HepG2 (cell line): ENCODE measurements around the gene FEV. TPM values are rescaled to one million over a fixed set of nuclear protein-coding genes. Genes with fewer than 3 reads are reported as not detected.

Experiments used
- CERS6 ChIP-seq: sonication (generic); formaldehyde crosslinking; IDR thresholded peaks from 2 replicates; pipeline ENCODE4 v1.5.0; 2020; ENCODE audit warnings: missing genetic modification reagents
- DMAP1 ChIP-seq: IDR thresholded peaks from 2 replicates; pipeline ENCODE4 v1.6.1; 2016
- FOXO1 ChIP-seq: sonication (generic); formaldehyde crosslinking; IDR thresholded peaks from 2 replicates; pipeline ENCODE4 v1.4.0; 2020; ENCODE audit warnings: missing genetic modification reagents
- FOXP4 ChIP-seq: sonication (generic); formaldehyde crosslinking; IDR thresholded peaks from 2 replicates; pipeline ENCODE4 v1.4.0; 2020; ENCODE audit warnings: missing genetic modification reagents
- GABPB1 ChIP-seq: IDR thresholded peaks from 2 replicates; pipeline ENCODE4 v1.6.1; 2016; ENCODE audit warnings: mild to moderate bottlenecking, missing genetic modification reagents, moderate library complexity, missing compliant biosample characterization
- HOXA3 ChIP-seq: sonication (generic); formaldehyde crosslinking; IDR thresholded peaks from 2 replicates; pipeline ENCODE4 v1.5.0; 2020; ENCODE audit warnings: missing genetic modification reagents
- KAT8 ChIP-seq: IDR thresholded peaks from 2 replicates; pipeline ENCODE4 v1.6.1; 2016; ENCODE audit warnings: missing genetic modification reagents, missing compliant biosample characterization
- KDM4B ChIP-seq: sonication (generic); formaldehyde crosslinking; IDR thresholded peaks from 2 replicates; pipeline ENCODE4 v1.4.0; 2020; ENCODE audit warnings: missing genetic modification reagents
- LRRFIP1 ChIP-seq: sonication (generic); formaldehyde crosslinking; conservative IDR thresholded peaks from 2 replicates; pipeline ENCODE4 v1.4.0; 2020; ENCODE audit warnings: missing genetic modification reagents
- MEF2D ChIP-seq: sonication (generic); formaldehyde crosslinking; IDR thresholded peaks from 2 replicates; pipeline ENCODE4 v1.5.1; 2020; ENCODE audit warnings: mild to moderate bottlenecking, missing genetic modification reagents
- NFE2L1 ChIP-seq: sonication (generic); formaldehyde crosslinking; IDR thresholded peaks from 2 replicates; pipeline ENCODE4 v1.4.0; 2020; ENCODE audit warnings: missing genetic modification reagents, mild to moderate bottlenecking, borderline replicate concordance
- NRL ChIP-seq: sonication (generic); formaldehyde crosslinking; IDR thresholded peaks from 2 replicates; pipeline ENCODE4 v1.5.0; 2020; ENCODE audit warnings: missing genetic modification reagents, mild to moderate bottlenecking, moderate library complexity, borderline replicate concordance
- PHF20 ChIP-seq: sonication (generic); formaldehyde crosslinking; IDR thresholded peaks from 2 replicates; pipeline ENCODE4 v1.5.0; 2020; ENCODE audit warnings: mild to moderate bottlenecking, missing genetic modification reagents
- RBM22 ChIP-seq: fragments of 200-400 bp; formaldehyde crosslinking; optimal IDR thresholded peaks from 2 replicates; pipeline ENCODE3; 2017; ENCODE audit warnings: mild to moderate bottlenecking, low read length, moderate library complexity
- SP1 ChIP-seq, 2 experiments: fragments of 450-650 bp in 1 of 2; sonication (generic) in 1 of 2; formaldehyde crosslinking in 1 of 2; IDR thresholded peaks; 2 replicates each; pipeline versions ENCODE4 v1.4.0 to v1.6.1; 2016 to 2020; ENCODE audit warnings: missing genetic modification reagents in 1 of 2
- TEF ChIP-seq: sonication (generic); formaldehyde crosslinking; IDR thresholded peaks from 2 replicates; pipeline ENCODE4 v1.5.0; 2020; ENCODE audit warnings: missing genetic modification reagents
- ZBTB43 ChIP-seq: sonication (generic); formaldehyde crosslinking; conservative IDR thresholded peaks from 2 replicates; pipeline ENCODE4 v1.4.0; 2020; ENCODE audit warnings: missing genetic modification reagents
- ZNF136 ChIP-seq: sonication (generic); formaldehyde crosslinking; IDR thresholded peaks from 2 replicates; pipeline ENCODE4 v1.8.1; 2022; ENCODE audit warnings: low read depth, mild to moderate bottlenecking, moderate library complexity, missing genetic modification reagents
- ZSCAN5A ChIP-seq: sonication (generic); formaldehyde crosslinking; IDR thresholded peaks from 2 replicates; pipeline ENCODE4 v1.8.0; 2022; ENCODE audit warnings: mild to moderate bottlenecking, missing genetic modification reagents, borderline replicate concordance
- polyA plus RNA-seq, 8 experiments: library from polyadenylated mRNA; depleted of rRNA in 3 of 8; stranded (reverse) in 7 of 8; unstranded in 1 of 8; fragments of >200 nt; fragmentation: Illumina TruSeq in 4 of 8; extraction: Trizol in 4 of 8; gene quantifications; 2 replicates each; pipeline versions ENCODE4 v1.2.1 to v1.2.3, GENCODE V29; 2011 to 2016; ENCODE audit warnings: low read depth in 4 of 8, missing spikeins in 1 of 8, mixed read lengths in 1 of 8; ENCODE audit not compliant: insufficient read depth in 1 of 8
- total RNA-seq, 5 experiments: library from RNA; depleted of rRNA; stranded (reverse); fragments of >200 nt; fragmentation: Illumina TruSeq; extraction: Trizol; gene quantifications; 2 replicates each; pipeline ENCODE4 v1.2.3, GENCODE V29; 2016; ENCODE audit warnings: low read depth in 1 of 5

FEV gene
- total and polyA plus RNA-seq, 2 of the 13 experiments (the other 11 are each of a cell fraction or from before 2014, with no cell fraction given): not detected

GRCh38 chr2:219001577-219002394, 16.8 kb upstream of the FEV start (continued):
- TF ChIP-seq PHF20 (CRISPR knock-in tag) (no peak), ZNF136 (CRISPR knock-in tag) (no peak; the same call in 1 of the 2 replicates), DMAP1 (no peak), KDM4B (CRISPR knock-in tag) (no peak), SP1 (IDR thresholded peaks at IDR 0.05) (no peak), SP1 (CRISPR knock-in tag; IDR thresholded peaks at IDR 0.05) (0 out of 2 replicates have a peak, but pooled peaks have one; percentile 43), LRRFIP1 (CRISPR knock-in tag) (no peak), NFE2L1 (no peak), TEF (no peak), ZSCAN5A (no peak), HOXA3 (CRISPR knock-in tag) (peak; percentile 73; the same call in 1 of the 2 replicates), CERS6 (no peak), ZBTB43 (CRISPR knock-in tag) (peak; percentile 96), FOXO1 (CRISPR knock-in tag) (no peak), FOXP4 (peak; percentile 91), KAT8 (CRISPR knock-in tag) (peak; percentile 75), RBM22 (no peak), MEF2D (CRISPR knock-in tag) (peak; percentile 87), GABPB1 (CRISPR knock-in tag) (peak; percentile 60), NRL (CRISPR knock-in tag) (no peak; the same call in none of the 2 replicates)
